ELF-1 (cell line): Measurements from ENCODE around the gene PRKCZ.
A peak's percentile ranks its signal among the peaks of the same experiment; 100 is the strongest.

Source experiments
- DNase-seq: peaks from one replicate; pipeline ENCODE4 v3.0.0-alpha.2; 2016; ENCODE audit warnings: low read depth, low spot score

PRKCZ gene

DNA sequence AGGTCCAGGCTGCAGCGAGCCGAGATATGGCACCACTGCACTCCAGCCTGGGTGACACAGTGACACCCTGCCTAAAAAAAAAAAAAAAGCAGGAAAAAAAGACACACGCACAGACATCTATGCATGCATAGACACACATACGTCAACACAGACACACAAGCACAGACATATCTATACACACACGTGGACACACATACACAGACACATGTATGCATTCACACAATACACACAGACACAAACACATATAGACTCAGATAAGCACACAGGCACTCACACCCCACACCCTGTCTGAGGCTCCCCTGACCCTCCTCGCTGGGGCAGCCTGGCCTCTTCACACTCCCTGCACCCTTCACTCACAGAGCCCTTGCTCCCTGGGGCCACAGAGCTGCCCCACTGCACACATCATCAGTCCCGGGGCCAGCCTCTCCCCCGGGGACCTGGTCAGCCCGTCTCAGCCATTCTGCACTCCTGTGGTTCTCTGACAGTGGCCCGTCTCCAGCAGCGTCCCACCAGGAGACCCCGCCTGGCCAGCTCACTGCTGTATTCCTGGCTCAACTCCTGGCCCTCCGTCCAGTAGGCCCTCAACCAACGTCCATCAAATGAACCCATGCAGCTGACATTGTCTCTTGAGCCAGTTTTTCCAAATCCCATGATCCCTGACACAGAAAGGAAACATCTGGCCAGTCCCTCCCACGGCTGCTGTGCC lies 4.6 kb upstream of the PRKCZ start:
- DNase-seq, result no peak

GRCh38 chr1:2046174-2046917 lies 3.9 kb upstream of the PRKCZ start:
- peak; percentile 93 for DNase-seq

GRCh38 chr1:2046953-2047748 lies 3.1 kb upstream of the PRKCZ start:
- DNase-seq, result peak; percentile 76

DNA sequence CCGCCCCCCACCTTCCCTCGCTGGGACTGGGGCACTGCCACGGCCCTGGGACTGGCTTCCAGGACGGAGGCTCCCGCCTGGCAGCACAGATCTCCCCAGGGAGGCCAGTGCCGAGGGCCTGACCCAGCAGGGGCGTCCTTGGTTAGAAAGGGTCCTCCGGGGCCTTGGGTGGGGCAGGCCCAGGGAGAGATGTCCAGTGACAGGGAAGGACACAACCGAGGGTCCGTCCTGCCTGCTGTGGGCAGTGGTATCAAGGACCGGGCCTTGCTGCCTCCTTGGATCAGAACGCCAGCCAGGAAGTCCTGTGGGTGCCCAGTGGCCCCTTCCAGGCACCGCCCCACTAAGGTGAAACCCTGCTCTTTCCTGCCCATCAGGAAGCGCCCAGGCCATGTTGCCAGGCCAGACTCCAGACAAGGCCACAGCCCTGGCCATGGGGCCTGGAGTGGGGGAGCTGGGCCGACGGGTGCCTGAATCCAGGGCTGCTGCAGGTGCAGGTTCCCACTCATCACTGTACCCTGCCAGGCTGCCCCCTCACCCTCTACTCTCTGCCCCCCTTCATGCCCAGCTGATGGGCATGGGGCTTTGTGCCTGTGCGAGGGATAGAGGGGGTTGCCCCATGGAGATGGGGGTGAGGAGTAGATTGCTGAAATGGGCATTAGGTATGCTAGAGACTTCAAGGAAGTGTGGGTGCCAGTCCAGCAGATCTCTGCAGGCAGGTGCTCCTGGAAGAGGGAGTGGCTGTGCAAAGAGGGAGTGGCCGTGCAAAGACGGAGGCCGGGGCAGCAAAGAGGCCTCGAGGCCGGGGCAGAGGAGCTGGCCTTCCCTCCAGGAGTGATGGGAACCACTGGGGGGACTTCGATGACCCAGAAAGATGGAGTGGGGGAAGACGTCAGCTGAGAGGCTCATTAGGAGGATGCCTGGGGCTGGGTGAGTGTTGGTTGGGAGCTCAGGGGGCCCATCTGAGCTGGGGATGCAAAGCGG lies 2.2 kb upstream of the PRKCZ start:
- no peak for DNase-seq

GRCh38 chr1:2049225-2049717 lies 940 bp upstream of the PRKCZ start:
- DNase-seq, result peak; percentile 95

- no peak for DNase-seq
Measured at GRCh38 chr1:2050461-2050792, 216 bp downstream of the PRKCZ start.

DNA sequence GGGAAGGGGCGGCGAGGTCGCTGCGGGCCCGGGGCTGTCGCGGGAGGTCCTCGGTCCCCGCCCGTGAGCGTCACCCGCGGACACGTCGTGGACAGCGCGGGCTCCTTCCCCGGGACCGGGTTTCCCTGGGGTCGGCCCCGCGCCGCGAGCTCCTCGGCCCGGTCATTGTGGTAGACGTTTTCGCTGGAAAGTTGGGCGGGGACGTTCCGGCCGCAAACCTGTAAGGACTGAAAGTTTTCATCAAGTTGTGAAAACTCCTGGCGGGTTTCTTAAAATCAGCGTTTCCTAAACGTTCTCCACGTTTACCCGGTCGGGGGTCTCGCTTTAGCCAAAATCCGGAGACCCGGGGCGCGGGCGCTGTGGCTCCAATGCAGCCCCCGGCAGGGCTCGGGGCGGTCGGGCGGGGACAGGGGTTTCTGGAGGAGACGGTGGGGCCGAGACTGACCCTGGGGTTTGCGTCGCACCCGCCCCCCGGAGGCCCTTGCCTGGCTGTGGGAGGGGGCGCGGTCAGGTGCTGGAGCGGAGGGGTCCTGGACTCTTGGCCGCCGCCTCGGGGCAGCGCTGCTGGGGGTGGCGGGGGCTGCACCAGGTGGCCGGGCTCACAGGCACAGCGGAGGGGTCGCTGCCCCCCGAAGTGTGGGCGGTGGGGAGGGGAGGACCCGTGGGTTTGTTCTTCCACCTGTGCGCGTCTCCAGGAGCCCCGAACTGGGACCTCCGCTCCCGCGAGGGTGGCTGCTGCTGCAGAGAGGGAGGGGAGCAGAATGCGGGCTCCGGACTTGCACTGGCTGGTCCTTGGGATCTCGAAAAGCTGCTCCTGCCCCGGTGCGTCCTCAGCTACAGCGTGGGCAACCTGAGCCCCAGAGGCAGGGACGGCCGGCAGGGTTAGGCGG lies 827 bp downstream of the PRKCZ start:
- DNase-seq, result no peak

DNA sequence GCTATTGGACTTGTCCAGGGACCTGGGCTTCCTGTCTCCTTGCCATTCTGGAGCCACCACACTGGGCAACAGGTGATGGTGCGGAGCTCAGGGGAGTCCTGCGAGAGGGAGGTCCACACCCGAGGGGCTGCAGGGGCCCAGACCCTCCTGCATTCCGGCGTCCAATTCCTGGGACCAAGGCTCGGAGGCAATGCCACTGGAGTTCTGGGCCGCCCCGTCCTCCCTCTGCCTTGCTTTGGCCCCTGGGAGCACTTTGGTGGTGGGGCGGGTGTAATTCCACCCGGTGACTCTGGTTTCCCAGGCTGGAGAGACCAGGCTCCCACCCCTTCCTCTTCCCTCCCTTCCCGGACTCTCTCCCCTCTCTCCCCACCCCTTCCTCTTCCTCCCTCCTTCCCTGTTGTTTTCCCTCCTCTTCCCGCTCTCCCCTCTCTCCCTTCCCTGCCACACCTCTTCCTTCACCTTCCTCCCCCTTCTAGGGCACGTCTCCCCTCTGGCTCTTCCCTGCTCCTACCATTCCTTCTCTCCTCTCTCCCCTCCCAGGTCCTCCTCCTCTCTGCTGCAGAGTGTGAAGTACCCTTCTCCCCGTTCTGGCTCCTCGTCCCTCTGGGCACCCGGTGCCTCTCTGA lies 2.0 kb downstream of the PRKCZ start:
- no peak for DNase-seq

DNA sequence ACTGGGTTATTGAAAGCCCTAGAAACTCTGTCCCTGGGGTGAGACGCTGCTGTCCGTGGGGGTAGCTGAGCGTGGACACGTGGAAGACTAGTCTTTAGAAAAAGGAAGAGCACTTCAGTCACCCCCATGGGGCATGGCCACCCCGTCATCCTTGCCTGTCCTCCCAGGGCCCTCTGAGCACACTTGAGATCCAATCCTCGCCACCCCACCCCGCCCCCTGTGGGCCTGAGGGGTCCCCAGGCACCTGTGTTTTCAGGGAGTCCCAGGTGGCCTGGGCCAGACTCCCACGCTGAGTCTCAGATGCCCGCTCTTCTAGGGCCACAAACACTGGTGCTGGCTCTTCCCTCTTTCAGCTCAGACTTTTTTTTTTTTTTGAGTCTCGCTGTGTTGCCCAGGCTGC lies 2.5 kb downstream of the PRKCZ start:
- DNase-seq, result no peak

- DNase-seq, result no peak
Measured at GRCh38 chr1:2053217-2053616, 3.0 kb downstream of the PRKCZ start.

DNA sequence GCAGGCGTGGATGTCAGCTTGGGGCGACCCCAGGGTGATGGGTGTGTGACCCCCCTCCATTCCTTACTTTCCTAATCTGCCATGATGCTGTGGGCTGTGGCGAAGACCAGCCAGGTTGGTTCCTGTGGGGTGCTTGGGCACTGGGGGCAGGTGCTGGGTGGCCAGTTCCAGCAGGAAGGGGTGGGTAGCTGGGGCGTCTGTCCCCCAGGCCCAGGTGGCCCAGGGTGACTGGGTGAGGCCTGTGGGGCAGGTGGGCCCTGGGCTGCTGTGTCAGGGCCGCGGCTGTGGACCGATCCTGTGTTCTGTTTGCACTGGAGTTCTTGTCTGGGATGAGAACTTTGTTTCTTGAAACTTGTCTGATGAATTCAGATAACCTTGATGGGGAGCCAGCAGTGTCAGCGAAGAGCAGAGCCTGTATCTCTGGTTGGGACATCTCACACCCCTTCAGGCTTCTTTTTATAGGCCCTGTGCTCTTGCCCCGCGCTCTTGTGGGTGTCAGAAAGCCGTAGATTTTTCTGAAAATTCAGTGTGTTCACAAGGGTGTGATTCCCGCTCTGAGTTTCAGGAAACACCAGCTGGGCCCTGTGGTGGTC lies 3.7 kb downstream of the PRKCZ start:
- DNase-seq, result no peak

GRCh38 chr1:2054560-2054959 lies 4.3 kb downstream of the PRKCZ start:
- DNase-seq, result no peak

DNA sequence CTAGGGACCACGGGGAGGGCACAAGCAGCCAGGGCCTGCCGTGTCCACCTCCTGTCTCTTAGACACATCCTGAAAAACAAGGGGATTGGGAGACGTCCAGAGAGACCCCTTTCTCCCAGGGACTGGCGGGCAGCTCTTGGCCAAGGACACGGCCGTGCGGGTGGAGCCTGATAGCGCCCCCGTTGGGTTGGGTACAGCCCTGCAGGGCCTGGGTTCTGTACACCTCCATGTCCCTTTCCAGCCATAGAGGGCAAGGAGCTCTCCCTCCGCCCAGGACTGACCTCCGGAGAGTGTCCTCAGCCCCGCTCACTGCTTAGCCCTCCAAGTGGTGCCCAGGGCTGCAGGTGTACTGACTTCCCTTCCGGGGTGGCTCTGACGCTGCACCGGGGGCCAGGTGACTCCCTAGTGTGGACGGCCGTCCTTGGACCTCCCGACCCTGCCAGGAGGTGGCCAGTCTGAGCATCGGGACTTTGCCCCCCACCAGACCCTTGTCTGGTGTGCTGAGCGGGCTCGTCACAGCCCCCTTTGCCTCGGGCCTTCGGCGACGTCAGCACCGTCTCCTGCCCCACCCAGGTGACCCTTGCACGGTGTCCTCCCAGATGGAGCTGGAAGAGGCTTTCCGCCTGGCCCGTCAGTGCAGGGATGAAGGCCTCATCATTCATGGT lies 5.8 kb downstream of the PRKCZ start:
- DNase-seq, result no peak

DNA sequence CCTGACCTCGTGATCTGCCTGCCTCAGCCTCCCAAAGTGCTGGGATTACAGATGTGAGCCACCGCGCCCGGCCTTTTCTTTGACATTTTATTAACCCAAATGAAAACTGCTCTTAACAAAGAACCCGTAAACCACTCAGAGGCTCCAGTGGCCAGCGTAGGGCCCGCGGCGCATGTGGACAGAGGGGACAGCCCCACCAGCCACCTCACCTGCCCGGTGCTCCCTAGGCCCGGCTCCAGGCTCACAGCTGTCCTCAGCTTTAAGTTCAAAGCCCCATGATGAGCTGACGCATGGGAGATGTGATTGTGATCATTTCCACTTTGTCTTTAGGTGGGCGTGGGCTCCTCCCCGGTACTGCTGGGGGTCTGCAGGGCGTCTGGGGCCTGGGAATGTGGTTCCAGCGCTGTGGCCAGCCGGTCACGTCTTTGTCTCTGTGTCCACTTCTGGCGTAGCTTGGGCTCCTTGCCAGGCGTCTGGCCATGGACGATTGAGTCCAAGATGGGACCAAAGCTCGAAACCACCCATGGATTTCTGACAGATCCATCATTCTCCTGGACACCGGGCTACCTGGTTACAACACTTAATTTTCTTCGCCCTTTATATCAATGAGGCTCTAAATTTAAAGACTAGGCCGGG lies 6.9 kb downstream of the PRKCZ start:
- no peak for DNase-seq

- DNase-seq, result no peak
Measured at GRCh38 chr1:2059290-2059953, 9.2 kb downstream of the PRKCZ start.

- no peak for DNase-seq
Measured at GRCh38 chr1:2060072-2060471, 9.9 kb downstream of the PRKCZ start.

DNA sequence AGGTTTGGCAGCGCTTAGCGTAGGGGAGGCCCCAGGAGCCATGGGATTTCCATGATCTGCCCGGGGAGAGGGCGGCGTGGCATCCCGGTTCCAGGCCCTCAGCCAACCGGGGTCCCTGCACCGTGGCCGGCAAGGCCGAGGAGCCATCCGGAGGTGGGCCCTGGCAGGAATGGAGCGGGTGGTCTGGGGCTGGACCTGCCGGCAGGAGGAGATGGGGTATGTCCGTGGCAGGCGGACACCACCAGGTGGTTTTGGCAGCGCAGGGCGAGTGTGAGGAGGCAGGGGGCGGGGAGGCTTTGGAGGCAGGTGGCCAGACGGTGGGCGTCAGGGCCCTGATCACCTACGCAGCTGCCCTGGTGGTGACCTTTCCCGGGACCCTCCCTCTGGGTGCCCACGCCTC lies 10.3 kb downstream of the PRKCZ start:
- no peak for DNase-seq
